ENCODE data around the gene CACNA1G. TPM values are rescaled to one million over a fixed set of nuclear protein-coding genes. Genes with fewer than 3 reads are reported as not detected.

Gene CACNA1G
- total and polyA plus RNA-seq, 4 donors, result under 0.01 to 0.14 (median 0.01) TPM; not detected in 1

- WGBS, result 82% methylated on average over 11 of the region's 11 CpGs
These were observed 33.8 kb downstream of the CACNA1G start for GRCh38 chr17:50594128-50594823.

DNA sequence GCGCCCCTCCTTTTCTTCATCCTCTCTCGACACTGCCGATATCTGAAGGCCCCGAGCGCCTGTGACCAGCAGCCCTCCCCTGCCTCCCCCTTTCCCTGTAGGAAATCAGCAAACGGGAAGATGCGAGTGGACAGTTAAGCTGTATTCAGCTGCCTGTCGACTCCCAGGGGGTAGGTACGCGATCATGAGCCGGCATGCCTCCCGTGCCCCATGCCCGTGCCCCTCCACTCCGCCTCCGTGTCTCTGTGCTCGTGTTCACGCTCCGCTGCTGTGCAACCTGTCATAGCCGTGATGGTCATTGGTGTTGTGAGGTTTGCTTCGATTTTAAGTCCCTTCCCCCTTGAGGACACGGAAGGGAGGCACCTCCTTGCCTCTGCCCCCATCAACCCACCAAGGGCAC is 34.4 kb downstream of the CACNA1G start:
- H3K27ac ChIP-seq (ENCODE audit: low read depth in 1 of 2, low read length in 2 of 2), result no peak overlapping the region
- 89% methylated on average over 21 of the region's 21 CpGs for WGBS

More at GRCh38 chr17:50594128-50594823, 33.8 kb downstream of the CACNA1G start:
- no peak overlapping the region for H3K4me3 ChIP-seq (ENCODE audit: low read depth in 1 of 3, low read length in 3 of 3)
- H3K27me3 ChIP-seq (ENCODE audit: control insufficient read depth in 4 of 4, insufficient read depth in 4 of 4, low read length in 3 of 4), result no peaks in the 10 kb centered on the region
- no peaks in the 10 kb centered on the region for H3K36me3 ChIP-seq (ENCODE audit: control insufficient read depth in 4 of 4, insufficient read depth in 3 of 4, low read depth in 1 of 4, low read length in 3 of 4)
- no peaks in the 10 kb centered on the region for H3K9me3 ChIP-seq (ENCODE audit: control insufficient read depth in 4 of 4, low read length in 3 of 4)
- no peak overlapping the region for H3K27ac ChIP-seq (ENCODE audit: low read depth in 1 of 2, low read length in 2 of 2)
- H3K4me1 ChIP-seq (ENCODE audit: control insufficient read depth in 4 of 4, insufficient read depth in 4 of 4, low read length in 3 of 4), result peaks cover 0 to 6% (median 4%) of the 10 kb centered on the region in 4 donors
- no peak for TF ChIP-seq TAF1 (conservative IDR thresholded peaks at IDR 0.05)
- no peak for TF ChIP-seq HNF4A (conservative IDR thresholded peaks at IDR 0.05)
- no peak for DNase-seq (ENCODE audit: low spot score)
- H3K9ac ChIP-seq (ENCODE audit: low read depth in 1 of 2, low read length in 2 of 2), result no peak overlapping the region

GRCh38 chr17:50596191-50597037 is 35.9 kb downstream of the CACNA1G start:
- H3K4me3 ChIP-seq (ENCODE audit: low read depth in 1 of 3, low read length in 3 of 3), result no peak overlapping the region
- DNase-seq (ENCODE audit: low spot score), result peak; percentile 43
- peak in 1 of 2 donors; percentile 53 for TF ChIP-seq RAD21 (IDR thresholded peaks at IDR 0.05)
- no peak for TF ChIP-seq HNF4G (IDR thresholded peaks at IDR 0.05)
- 75% methylated on average over 34 of the region's 34 CpGs for WGBS
- H3K9me3 ChIP-seq (ENCODE audit: control insufficient read depth in 4 of 4, low read length in 3 of 4), result no peaks in the 10 kb centered on the region
- H3K4me1 ChIP-seq (ENCODE audit: control insufficient read depth in 4 of 4, insufficient read depth in 4 of 4, low read length in 3 of 4), result no peaks in the 10 kb centered on the region
- no peak overlapping the region for H3K9ac ChIP-seq (ENCODE audit: low read depth in 1 of 2, low read length in 2 of 2)
- H3K27me3 ChIP-seq (ENCODE audit: control insufficient read depth in 4 of 4, insufficient read depth in 4 of 4, low read length in 3 of 4), result no peaks in the 10 kb centered on the region
- no peak overlapping the region for H3K27ac ChIP-seq (ENCODE audit: low read depth in 1 of 2, low read length in 2 of 2)
- no peaks in the 10 kb centered on the region for H3K36me3 ChIP-seq (ENCODE audit: control insufficient read depth in 4 of 4, insufficient read depth in 3 of 4, low read depth in 1 of 4, low read length in 3 of 4)

More for the DNA sequence above, 34.4 kb downstream of the CACNA1G start:
- no peak overlapping the region for H3K4me3 ChIP-seq (ENCODE audit: low read depth in 1 of 3, low read length in 3 of 3)
- no peak for DNase-seq (ENCODE audit: low spot score)
- H3K36me3 ChIP-seq (ENCODE audit: control insufficient read depth in 4 of 4, insufficient read depth in 3 of 4, low read depth in 1 of 4, low read length in 3 of 4), result no peaks in the 10 kb centered on the region
- TF ChIP-seq YY1 (IDR thresholded peaks at IDR 0.05) (no peak), FOXA1 (IDR thresholded peaks at IDR 0.05) (no peak), FOXA2 (IDR thresholded peaks at IDR 0.05) (no peak), HNF4A (conservative IDR thresholded peaks at IDR 0.05) (no peak), TAF1 (conservative IDR thresholded peaks at IDR 0.05) (no peak), JUND (IDR thresholded peaks at IDR 0.05) (no peak), NR2F2 (IDR thresholded peaks at IDR 0.05) (no peak), EGR1 (IDR thresholded peaks at IDR 0.05; ENCODE audit: low read depth in 2 of 2) (no peak), SP1 (IDR thresholded peaks at IDR 0.05) (no peak), MAX (IDR thresholded peaks at IDR 0.05) (no peak)
- TF ChIP-seq, protein P1, sequence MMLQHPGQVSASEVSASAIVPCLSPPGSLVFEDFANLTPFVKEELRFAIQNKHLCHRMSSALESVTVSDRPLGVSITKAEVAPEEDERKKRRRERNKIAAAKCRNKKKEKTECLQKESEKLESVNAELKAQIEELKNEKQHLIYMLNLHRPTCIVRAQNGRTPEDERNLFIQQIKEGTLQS (IDR thresholded peaks at IDR 0.05), result no peak
- TF ChIP-seq, protein P2, sequence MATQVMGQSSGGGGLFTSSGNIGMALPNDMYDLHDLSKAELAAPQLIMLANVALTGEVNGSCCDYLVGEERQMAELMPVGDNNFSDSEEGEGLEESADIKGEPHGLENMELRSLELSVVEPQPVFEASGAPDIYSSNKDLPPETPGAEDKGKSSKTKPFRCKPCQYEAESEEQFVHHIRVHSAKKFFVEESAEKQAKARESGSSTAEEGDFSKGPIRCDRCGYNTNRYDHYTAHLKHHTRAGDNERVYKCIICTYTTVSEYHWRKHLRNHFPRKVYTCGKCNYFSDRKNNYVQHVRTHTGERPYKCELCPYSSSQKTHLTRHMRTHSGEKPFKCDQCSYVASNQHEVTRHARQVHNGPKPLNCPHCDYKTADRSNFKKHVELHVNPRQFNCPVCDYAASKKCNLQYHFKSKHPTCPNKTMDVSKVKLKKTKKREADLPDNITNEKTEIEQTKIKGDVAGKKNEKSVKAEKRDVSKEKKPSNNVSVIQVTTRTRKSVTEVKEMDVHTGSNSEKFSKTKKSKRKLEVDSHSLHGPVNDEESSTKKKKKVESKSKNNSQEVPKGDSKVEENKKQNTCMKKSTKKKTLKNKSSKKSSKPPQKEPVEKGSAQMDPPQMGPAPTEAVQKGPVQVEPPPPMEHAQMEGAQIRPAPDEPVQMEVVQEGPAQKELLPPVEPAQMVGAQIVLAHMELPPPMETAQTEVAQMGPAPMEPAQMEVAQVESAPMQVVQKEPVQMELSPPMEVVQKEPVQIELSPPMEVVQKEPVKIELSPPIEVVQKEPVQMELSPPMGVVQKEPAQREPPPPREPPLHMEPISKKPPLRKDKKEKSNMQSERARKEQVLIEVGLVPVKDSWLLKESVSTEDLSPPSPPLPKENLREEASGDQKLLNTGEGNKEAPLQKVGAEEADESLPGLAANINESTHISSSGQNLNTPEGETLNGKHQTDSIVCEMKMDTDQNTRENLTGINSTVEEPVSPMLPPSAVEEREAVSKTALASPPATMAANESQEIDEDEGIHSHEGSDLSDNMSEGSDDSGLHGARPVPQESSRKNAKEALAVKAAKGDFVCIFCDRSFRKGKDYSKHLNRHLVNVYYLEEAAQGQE (IDR thresholded peaks at IDR 0.05), result no peak
- H3K27me3 ChIP-seq (ENCODE audit: control insufficient read depth in 4 of 4, insufficient read depth in 4 of 4, low read length in 3 of 4), result no peaks in the 10 kb centered on the region
- no peaks in the 10 kb centered on the region for H3K9me3 ChIP-seq (ENCODE audit: control insufficient read depth in 4 of 4, low read length in 3 of 4)
- H3K9ac ChIP-seq (ENCODE audit: low read depth in 1 of 2, low read length in 2 of 2), result no peak overlapping the region
- H3K4me1 ChIP-seq (ENCODE audit: control insufficient read depth in 4 of 4, insufficient read depth in 4 of 4, low read length in 3 of 4), result no peaks in the 10 kb centered on the region

Measured in liver (tissue), 9 donors.